ENCODE data around the gene PARN.

The PARN gene

GRCh38 chr16:14483819-14484385 lies 146.2 kb downstream of the PARN start:
- in situ Hi-C loops (cut with HindIII; ENCODE audit: low sequenced_read_pairs), result no loop called here

- in situ Hi-C loops (cut with HindIII; ENCODE audit: low sequenced_read_pairs), result no loop called here
Observed at GRCh38 chr16:14476183-14476582, 153.9 kb downstream of the PARN start.

DNA sequence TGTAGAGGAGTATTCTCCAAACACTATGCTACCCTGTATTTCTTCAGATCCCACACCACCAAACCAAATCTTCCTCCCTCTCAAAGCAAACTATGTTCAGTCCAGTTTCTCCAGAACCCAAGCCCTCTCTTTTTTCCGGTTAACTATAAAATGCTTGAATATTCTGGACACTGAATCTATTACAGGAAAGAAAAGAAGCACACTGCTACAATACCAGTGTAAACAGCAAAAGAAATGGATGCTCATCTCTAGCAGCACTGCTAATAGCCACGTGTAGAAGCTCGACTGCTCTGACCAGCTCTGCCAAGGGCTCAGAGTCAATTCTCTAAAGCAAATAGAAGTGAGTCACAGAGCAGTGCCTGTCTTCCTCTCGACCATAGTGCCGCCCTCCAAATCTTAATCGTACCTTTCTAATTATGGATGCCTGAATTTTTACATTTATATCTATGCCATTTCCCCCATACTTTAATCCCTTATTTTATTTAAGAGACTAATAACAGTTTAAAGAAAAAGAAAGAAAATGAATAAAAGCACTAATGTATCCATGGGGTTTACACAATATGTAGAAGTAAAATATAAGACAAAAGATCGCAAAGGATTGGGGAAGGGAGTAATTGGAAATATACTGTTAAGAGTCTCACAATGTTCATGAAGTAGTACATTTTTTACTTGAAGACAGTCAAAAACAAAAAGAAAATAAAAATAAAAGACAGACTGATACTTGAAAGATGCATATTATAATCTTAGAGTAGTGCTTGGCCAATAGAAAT lies 154.5 kb downstream of the PARN start:
- in situ Hi-C loops (cut with HindIII; ENCODE audit: low sequenced_read_pairs), result no loop called here

DNA sequence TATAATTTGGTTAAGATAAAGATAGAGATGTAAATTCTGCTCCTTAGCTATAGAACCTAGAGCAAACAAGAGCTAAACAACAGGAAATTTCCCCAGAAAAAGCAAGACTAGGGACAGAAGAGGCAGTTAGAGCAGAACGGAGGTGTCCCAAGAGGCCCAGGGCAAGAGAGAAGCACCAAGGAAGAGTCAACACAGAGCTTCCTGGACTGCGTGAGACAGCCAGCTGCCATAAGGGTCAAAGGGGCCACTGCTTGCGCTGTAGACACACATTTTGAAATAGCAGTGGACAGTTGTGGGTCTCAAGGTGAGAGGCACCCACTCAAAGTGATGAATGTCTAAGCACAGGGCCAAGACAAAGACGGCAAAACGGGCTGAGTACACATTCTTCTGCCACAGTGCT lies 156.6 kb downstream of the PARN start:
- in situ Hi-C loops (cut with HindIII; ENCODE audit: low sequenced_read_pairs), result no loop called here

GRCh38 chr16:14472357-14472756 lies 157.7 kb downstream of the PARN start:
- in situ Hi-C loops (cut with HindIII; ENCODE audit: low sequenced_read_pairs), result no loop called here

DNA sequence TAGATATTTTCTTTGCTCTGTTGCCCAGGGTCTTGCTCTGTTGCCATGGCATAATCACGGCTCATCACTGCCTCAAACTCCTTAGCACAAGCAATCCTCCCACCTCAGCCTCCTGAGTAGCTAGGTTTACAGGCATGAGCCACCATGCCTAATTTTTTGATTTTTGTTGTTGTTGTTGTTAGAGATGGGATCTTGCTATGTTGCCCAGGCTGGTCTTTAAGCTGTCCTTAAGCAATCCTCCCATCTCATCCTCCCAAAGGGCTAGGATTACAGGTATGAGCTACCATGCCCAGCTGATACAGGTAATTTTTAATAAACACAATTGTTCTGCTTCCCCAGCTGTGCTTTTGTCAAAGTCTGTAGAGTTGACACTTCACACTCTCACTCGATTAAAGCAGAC lies 159.3 kb downstream of the PARN start:
- in situ Hi-C loops (cut with HindIII; ENCODE audit: low sequenced_read_pairs), result no loop called here

GRCh38 chr16:14465799-14466198 lies 164.3 kb downstream of the PARN start:
- in situ Hi-C loops (cut with HindIII; ENCODE audit: low sequenced_read_pairs), result no loop called here

GRCh38 chr16:14464796-14465195 lies 165.3 kb downstream of the PARN start:
- in situ Hi-C loops (cut with HindIII; ENCODE audit: low sequenced_read_pairs), result no loop called here

- in situ Hi-C loops (cut with HindIII; ENCODE audit: low sequenced_read_pairs), result no loop called here
Observed at GRCh38 chr16:14464192-14464591, 165.9 kb downstream of the PARN start.

- in situ Hi-C loops (cut with HindIII; ENCODE audit: low sequenced_read_pairs), result no loop called here
Observed at GRCh38 chr16:14462811-14463210, 167.2 kb downstream of the PARN start.

- in situ Hi-C loops (cut with HindIII; ENCODE audit: low sequenced_read_pairs), result no loop called here
Observed at GRCh38 chr16:14460726-14461125, 169.3 kb downstream of the PARN start.

GRCh38 chr16:14458576-14458975 lies 171.5 kb downstream of the PARN start:
- in situ Hi-C loops (cut with HindIII; ENCODE audit: low sequenced_read_pairs), result no loop called here

DNA sequence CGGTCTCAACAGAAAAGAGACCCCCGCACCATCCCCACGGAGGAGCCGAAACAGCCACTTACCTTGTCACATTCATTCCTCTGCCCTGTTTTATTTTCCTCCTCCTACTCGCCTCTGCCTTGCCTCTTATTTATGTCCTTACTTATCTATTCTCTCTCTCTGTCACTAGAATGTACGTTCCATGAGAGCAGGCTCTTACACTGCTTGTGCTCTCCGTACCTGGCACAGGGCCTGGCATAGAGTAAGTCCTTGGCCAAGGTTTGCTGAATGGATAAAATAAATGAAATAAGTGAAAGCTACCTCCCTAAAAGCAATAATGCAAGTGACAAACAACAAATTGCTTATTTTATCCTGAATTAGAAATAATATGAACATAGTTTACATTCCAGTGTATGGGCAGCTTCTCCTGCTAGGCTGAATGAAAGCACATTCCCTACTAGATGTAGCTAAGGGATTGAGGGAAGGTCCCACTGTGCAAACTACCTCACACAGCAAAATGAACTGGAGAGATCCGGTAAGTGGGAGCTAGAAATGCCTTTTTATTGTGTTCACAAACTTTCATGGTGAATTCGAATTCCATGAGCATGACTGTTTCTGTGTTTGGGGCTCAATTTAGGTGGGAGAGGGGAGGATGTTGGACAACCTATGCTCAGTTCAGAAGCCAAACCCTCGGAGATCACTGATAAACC lies 173.1 kb downstream of the PARN start:
- in situ Hi-C loops (cut with HindIII; ENCODE audit: low sequenced_read_pairs), result no loop called here

DNA sequence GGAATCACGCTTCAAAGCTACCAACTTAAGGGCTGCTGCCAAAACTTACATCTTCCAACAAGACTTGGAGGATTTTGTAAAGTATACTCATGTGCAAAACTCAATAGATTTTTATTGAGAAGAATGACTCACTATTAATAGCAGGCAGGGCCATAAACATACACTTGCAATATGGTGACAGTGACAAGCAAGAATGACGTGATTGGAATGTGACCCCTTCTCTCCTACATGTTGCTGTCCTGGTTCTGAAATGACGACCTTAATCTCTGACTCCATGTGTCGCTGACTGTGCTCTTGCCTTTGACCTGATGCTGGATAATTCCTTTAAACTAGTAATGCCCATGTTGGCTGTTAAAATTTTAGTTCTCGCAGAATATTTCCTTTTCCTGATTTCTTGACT lies 174.5 kb downstream of the PARN start:
- in situ Hi-C loops (cut with HindIII; ENCODE audit: low sequenced_read_pairs), result no loop called here

DNA sequence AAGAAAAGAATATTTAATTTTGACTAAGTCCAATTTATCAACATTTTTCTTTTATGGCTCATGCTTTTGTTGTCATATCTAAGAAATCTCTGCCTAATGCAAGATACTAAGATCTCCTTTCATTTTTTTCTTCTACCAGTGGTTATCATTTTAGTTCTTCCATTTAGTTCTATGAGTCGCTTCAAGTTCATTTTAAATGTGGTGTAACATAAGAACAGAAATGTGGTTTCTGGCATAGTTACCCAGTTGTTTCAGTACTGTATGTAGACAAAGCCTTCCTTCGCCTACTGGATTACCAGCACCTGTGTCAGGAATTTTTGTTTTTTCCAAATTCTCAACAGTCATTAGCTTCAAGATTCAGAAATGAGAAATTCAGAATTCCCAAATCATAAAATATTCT lies 175.7 kb downstream of the PARN start:
- in situ Hi-C loops (cut with HindIII; ENCODE audit: low sequenced_read_pairs), result no loop called here

DNA sequence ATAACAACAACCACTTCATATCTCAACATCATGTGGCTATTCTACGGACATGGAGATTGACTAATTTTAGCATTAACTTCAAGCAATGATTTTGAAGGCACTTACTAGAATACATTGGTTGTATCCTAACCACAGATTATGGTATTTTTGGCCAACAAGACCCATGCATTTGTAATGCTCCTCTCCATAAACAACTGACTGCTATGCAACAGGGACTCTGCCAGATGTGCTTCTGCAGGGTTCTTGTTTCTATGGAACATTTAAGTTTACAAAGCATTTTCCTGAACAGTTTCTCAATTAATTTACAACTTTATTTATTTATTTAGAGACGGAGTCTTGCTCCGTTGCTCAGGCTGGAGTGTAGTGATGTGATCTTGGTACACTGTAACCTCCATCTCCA lies 178.0 kb downstream of the PARN start:
- in situ Hi-C loops (cut with HindIII; ENCODE audit: low sequenced_read_pairs), result no loop called here

DNA sequence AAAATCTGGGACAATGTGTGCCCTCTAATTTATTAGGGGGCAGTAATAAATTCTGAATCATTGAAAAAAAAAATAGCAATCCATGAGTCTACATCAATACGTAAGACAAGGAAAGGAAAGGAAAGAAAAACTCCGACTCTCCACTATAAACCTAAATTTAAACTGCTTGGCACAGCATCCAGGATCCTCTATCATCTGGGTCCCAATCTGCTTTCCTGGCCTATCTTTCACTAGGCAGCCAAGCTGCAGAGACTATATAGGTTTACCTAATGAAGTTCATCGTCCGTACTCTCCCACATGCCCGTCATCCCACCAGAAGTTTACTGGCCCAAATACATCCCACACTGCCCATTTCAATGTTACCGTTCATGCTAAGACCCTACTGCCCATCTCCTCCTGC lies 179.2 kb downstream of the PARN start:
- in situ Hi-C loops (cut with HindIII; ENCODE audit: low sequenced_read_pairs), result no loop called here

GRCh38 chr16:14449790-14450480 lies 180.1 kb downstream of the PARN start:
- in situ Hi-C loops (cut with HindIII; ENCODE audit: low sequenced_read_pairs), result no loop called here

GRCh38 chr16:14449334-14449733 lies 180.7 kb downstream of the PARN start:
- in situ Hi-C loops (cut with HindIII; ENCODE audit: low sequenced_read_pairs), result no loop called here

DNA sequence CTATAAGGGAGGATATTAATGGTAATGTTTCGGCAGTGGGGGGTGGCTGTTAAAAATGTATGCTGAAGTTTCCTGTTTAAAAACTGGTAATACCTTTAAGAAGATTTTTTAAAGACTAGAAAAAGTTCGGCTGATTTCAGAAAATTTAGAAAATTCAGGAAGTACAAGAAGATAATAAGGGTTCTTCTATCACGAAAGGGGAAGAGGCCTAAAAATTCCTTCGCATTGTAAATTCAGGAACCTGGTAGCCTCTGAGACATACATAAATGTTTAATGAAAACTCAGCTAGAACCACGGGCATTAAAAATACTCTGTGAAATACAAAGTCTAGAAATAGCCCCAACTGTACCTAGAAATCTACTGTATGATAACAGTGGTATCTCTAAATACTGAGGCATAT lies 181.2 kb downstream of the PARN start:
- in situ Hi-C loops (cut with HindIII; ENCODE audit: low sequenced_read_pairs), result no loop called here

GRCh38 chr16:14447783-14448182 lies 182.3 kb downstream of the PARN start:
- in situ Hi-C loops (cut with HindIII; ENCODE audit: low sequenced_read_pairs), result no loop called here

DNA sequence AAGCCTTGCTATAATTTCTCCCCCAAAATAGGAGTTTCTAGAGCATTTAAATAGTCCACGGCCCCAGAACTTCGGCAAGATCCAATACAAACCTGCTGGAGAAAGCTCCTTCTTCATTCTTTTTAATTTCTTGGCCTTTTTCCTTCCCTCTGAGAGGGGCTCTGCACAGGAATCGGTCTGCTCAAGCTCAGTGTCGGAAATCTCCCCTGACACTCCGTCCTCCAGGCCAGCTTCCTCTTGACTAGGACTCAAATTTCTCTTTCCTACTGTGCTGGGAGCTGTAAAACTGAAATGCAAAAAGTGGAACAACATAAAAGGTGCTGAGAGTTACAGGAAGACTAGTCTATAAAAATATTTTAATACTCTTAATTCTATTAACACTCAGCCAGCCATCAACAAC lies 183.3 kb downstream of the PARN start:
- in situ Hi-C loops (cut with HindIII; ENCODE audit: low sequenced_read_pairs), result no loop called here
